ENCODE data around the gene CYSLTR2.
"Not testable (repeated sequence)": the region's sequence is repeated elsewhere in the genome, so short reads cannot be mapped to it uniquely, and the experiment has no call there.

Gene CYSLTR2

GRCh38 chr13:48645845-48646244 lies 7.9 kb upstream of the CYSLTR2 start:
- TF ChIP-seq TAF1 (IDR thresholded peaks at IDR 0.05; ENCODE audit: borderline replicate concordance, low read depth, low read length) (no peak), POLR2A (IDR thresholded peaks at IDR 0.05; ENCODE audit: low read depth, low read length) (no peak), POLR2AphosphoS5 (IDR thresholded peaks at IDR 0.05; ENCODE audit: low read depth, low read length) (no peak)
- DNase-seq (ENCODE audit: insufficient read length) (no peak), FAIRE-seq (no peak)

- no peak for FAIRE-seq
- DNase-seq (ENCODE audit: insufficient read length): no peak
- no peak for TF ChIP-seq POLR2A (IDR thresholded peaks at IDR 0.05; ENCODE audit: low read depth, low read length)
- TF ChIP-seq TAF1 (IDR thresholded peaks at IDR 0.05; ENCODE audit: borderline replicate concordance, low read depth, low read length): no peak
- no peak for TF ChIP-seq POLR2AphosphoS5 (IDR thresholded peaks at IDR 0.05; ENCODE audit: low read depth, low read length)
Observed at GRCh38 chr13:48646791-48647190, 6.9 kb upstream of the CYSLTR2 start.

GRCh38 chr13:48647625-48648024 lies 6.1 kb upstream of the CYSLTR2 start:
- FAIRE-seq: no peak
- TF ChIP-seq POLR2A (IDR thresholded peaks at IDR 0.05; ENCODE audit: low read depth, low read length) (no peak), POLR2AphosphoS5 (IDR thresholded peaks at IDR 0.05; ENCODE audit: low read depth, low read length) (no peak), TAF1 (IDR thresholded peaks at IDR 0.05; ENCODE audit: borderline replicate concordance, low read depth, low read length) (no peak)
- no peak for DNase-seq (ENCODE audit: insufficient read length)

GRCh38 chr13:48648446-48648845 lies 5.3 kb upstream of the CYSLTR2 start:
- DNase-seq (ENCODE audit: insufficient read length) (no peak), FAIRE-seq (no peak)
- TF ChIP-seq POLR2A (IDR thresholded peaks at IDR 0.05; ENCODE audit: low read depth, low read length) (no peak), POLR2AphosphoS5 (IDR thresholded peaks at IDR 0.05; ENCODE audit: low read depth, low read length) (no peak), TAF1 (IDR thresholded peaks at IDR 0.05; ENCODE audit: borderline replicate concordance, low read depth, low read length) (no peak)

- DNase-seq (ENCODE audit: insufficient read length) (no peak), FAIRE-seq (no peak)
- TF ChIP-seq TAF1 (IDR thresholded peaks at IDR 0.05; ENCODE audit: borderline replicate concordance, low read depth, low read length) (no peak), POLR2AphosphoS5 (IDR thresholded peaks at IDR 0.05; ENCODE audit: low read depth, low read length) (no peak), POLR2A (IDR thresholded peaks at IDR 0.05; ENCODE audit: low read depth, low read length) (no peak)
Observed at GRCh38 chr13:48652851-48653471, 768 bp upstream of the CYSLTR2 start.

GRCh38 chr13:48654511-48654910 lies 782 bp downstream of the CYSLTR2 start:
- TF ChIP-seq POLR2A (IDR thresholded peaks at IDR 0.05; ENCODE audit: low read depth, low read length) (no peak), POLR2AphosphoS5 (IDR thresholded peaks at IDR 0.05; ENCODE audit: low read depth, low read length) (no peak), TAF1 (IDR thresholded peaks at IDR 0.05; ENCODE audit: borderline replicate concordance, low read depth, low read length) (no peak)
- no peak for FAIRE-seq

GRCh38 chr13:48655291-48655690 lies 1.6 kb downstream of the CYSLTR2 start:
- FAIRE-seq (no peak), DNase-seq (ENCODE audit: insufficient read length) (no peak)
- no peak for TF ChIP-seq POLR2A (IDR thresholded peaks at IDR 0.05; ENCODE audit: low read depth, low read length)

More at GRCh38 chr13:48654511-48654910, 782 bp downstream of the CYSLTR2 start:
- no peak for DNase-seq (ENCODE audit: insufficient read length)

GRCh38 chr13:48656608-48657007 lies 2.9 kb downstream of the CYSLTR2 start:
- TF ChIP-seq POLR2A (IDR thresholded peaks at IDR 0.05; ENCODE audit: low read depth, low read length) (no peak), TAF1 (IDR thresholded peaks at IDR 0.05; ENCODE audit: borderline replicate concordance, low read depth, low read length) (no peak), POLR2AphosphoS5 (IDR thresholded peaks at IDR 0.05; ENCODE audit: low read depth, low read length) (no peak)
- FAIRE-seq: no peak
- no peak for DNase-seq (ENCODE audit: insufficient read length)

- TF ChIP-seq POLR2A (IDR thresholded peaks at IDR 0.05; ENCODE audit: low read depth, low read length) (no peak), TAF1 (IDR thresholded peaks at IDR 0.05; ENCODE audit: borderline replicate concordance, low read depth, low read length) (no peak), POLR2AphosphoS5 (IDR thresholded peaks at IDR 0.05; ENCODE audit: low read depth, low read length) (no peak)
- FAIRE-seq: peak; percentile 72
- DNase-seq (ENCODE audit: insufficient read length): no peak
Observed at GRCh38 chr13:48660361-48661076, 6.8 kb downstream of the CYSLTR2 start.

GRCh38 chr13:48661107-48661506 lies 7.4 kb downstream of the CYSLTR2 start:
- TF ChIP-seq POLR2AphosphoS5 (IDR thresholded peaks at IDR 0.05; ENCODE audit: low read depth, low read length): no peak
- TF ChIP-seq POLR2A (IDR thresholded peaks at IDR 0.05; ENCODE audit: low read depth, low read length): no peak
- no peak for TF ChIP-seq TAF1 (IDR thresholded peaks at IDR 0.05; ENCODE audit: borderline replicate concordance, low read depth, low read length)
- no peak for FAIRE-seq
- DNase-seq (ENCODE audit: insufficient read length): no peak

GRCh38 chr13:48662226-48662625 lies 8.5 kb downstream of the CYSLTR2 start:
- FAIRE-seq: no peak

GRCh38 chr13:48667136-48667535 lies 13.4 kb downstream of the CYSLTR2 start:
- no peak for DNase-seq (ENCODE audit: insufficient read length)
- no peak for TF ChIP-seq POLR2A (IDR thresholded peaks at IDR 0.05; ENCODE audit: low read depth, low read length)
- TF ChIP-seq TAF1 (IDR thresholded peaks at IDR 0.05; ENCODE audit: borderline replicate concordance, low read depth, low read length): no peak
- no peak for TF ChIP-seq POLR2AphosphoS5 (IDR thresholded peaks at IDR 0.05; ENCODE audit: low read depth, low read length)
- FAIRE-seq: no peak

More at GRCh38 chr13:48662226-48662625, 8.5 kb downstream of the CYSLTR2 start:
- TF ChIP-seq TAF1 (IDR thresholded peaks at IDR 0.05; ENCODE audit: borderline replicate concordance, low read depth, low read length) (no peak), POLR2AphosphoS5 (IDR thresholded peaks at IDR 0.05; ENCODE audit: low read depth, low read length) (no peak), POLR2A (IDR thresholded peaks at IDR 0.05; ENCODE audit: low read depth, low read length) (no peak)
- DNase-seq (ENCODE audit: insufficient read length): no peak

GRCh38 chr13:48671421-48671820 lies 17.7 kb downstream of the CYSLTR2 start:
- DNase-seq (ENCODE audit: insufficient read length); FAIRE-seq: not testable (repeated sequence)

Measured in GM12892 (cell line).